Stimulated activated CD8-positive, alpha-beta memory T cell treated with anti-CD3 and anti-CD28 coated beads, Interleukin-4, amount 100 ng/mL, for 4 hours (primary cell): Measurements from ENCODE around the gene ZBTB33.

Experiments
- DNase-seq, 2 donors: peaks; one replicate each; pipeline ENCODE4 v3.0.0-alpha.2; 2020; ENCODE audit warnings: low read depth in 2 of 2, low spot score in 1 of 2

ZBTB33 gene

DNA sequence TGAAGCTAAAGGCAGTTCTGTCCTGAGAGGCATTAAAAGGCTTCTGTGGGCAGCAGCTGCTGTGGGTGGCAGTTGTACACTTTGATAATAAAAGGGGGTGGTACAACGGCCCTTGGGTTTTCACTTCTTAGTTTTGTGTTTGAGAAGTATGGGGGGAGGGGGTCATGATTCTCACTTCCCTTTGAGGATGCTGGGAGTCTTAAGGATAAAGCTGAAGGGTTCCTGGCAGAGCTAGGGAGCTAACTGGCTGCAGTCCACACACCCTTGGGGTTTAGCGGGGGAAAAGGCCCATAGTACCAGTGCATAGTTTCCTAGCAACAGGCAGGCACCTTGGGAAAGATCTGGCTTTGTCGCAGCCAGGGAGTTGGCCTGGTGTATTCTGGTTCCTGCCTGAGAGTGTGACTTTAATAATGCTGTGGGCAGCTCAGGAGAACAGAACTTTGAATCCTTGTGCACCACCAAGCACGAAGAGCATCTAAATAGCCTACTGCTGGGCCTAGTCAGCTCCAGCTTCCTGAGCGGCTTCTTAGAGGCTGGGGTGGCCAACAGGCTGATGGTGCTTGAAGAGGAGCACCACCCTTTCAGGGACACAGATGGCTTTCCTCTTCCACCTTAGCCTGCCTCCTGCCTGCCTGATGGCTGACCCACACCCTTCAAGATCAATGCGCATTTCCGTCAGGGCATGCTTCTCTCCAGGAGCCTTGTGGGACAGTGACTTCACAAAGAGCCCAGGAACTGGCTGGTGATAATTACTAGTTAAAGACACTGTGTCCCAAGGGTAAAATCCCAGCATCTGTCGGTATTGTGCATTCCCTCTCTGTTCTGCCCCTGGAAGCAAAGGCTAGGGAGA, 12.5 kb downstream of the ZBTB33 start:
- no peak for DNase-seq

- no peak for DNase-seq
These were observed 13.7 kb downstream of the ZBTB33 start for GRCh38 chrX:120264341-120264740.

- DNase-seq: no peak
These were observed 18.9 kb downstream of the ZBTB33 start for GRCh38 chrX:120269373-120270035.

DNA sequence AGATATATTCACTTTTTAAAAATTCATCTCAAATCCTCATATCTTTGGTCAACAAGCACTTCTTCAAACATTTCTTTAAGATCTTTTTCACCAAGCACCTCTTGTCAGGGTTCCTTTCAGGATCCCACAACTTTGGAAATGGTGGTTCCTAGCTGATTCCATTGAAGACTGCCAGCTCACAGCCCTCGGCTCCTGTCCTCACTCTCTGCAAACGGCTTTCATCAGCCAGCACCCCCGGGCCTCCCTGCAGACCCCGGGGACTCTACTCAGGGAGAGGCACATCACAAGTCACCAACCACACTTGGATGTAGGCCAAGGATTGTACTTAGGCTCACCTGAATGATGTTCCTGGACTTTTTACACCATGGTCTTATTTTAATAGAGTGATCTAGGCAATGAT, 20.0 kb downstream of the ZBTB33 start:
- DNase-seq: no peak

- DNase-seq: no peak
These were observed 20.6 kb downstream of the ZBTB33 start for GRCh38 chrX:120271218-120271617.

DNA sequence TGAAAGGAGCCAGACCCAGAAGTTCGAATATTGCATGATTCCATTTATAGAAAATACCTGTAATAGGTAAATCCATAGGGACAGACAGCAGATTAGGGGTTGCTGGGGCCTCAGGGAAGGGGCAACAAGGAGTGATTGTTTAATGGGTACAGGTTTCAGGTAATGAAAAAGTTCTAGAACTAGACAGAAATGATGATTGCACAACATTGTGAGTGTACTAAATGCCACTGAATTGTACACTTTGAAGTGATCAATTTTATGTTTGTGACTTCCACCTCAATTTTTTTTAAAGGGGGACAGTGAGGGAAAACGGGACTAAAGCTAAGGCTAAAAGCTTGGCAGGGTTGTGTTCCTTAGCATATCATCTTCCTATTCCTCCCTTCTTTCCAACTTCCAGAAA, 23.5 kb downstream of the ZBTB33 start:
- no peak for DNase-seq

- DNase-seq: no peak
These were observed 24.3 kb downstream of the ZBTB33 start for GRCh38 chrX:120274958-120275357.

- no peak for DNase-seq
These were observed 30.5 kb downstream of the ZBTB33 start for GRCh38 chrX:120281021-120281624.

- DNase-seq: no peak
These were observed 31.1 kb downstream of the ZBTB33 start for GRCh38 chrX:120281761-120282160.

DNA sequence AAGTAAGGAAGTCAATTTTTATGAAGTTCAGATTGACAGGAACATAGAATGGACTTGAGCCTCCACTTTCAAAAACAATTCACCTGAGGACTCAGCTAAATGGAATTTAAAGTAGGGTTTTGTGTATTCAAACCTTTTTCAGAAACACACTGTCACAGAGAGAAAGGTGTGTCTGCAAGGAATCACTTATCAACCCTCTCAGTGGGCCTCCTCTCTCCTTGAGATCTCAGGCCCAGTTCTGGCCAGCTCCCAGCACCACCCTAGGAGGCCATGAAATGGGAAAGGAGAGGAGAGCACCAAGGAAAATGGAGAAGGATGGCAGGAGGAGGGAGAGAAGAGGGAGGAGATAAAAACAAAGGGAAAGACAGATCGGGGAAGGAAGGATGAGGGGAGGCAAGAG, 32.1 kb downstream of the ZBTB33 start:
- no peak for DNase-seq

DNA sequence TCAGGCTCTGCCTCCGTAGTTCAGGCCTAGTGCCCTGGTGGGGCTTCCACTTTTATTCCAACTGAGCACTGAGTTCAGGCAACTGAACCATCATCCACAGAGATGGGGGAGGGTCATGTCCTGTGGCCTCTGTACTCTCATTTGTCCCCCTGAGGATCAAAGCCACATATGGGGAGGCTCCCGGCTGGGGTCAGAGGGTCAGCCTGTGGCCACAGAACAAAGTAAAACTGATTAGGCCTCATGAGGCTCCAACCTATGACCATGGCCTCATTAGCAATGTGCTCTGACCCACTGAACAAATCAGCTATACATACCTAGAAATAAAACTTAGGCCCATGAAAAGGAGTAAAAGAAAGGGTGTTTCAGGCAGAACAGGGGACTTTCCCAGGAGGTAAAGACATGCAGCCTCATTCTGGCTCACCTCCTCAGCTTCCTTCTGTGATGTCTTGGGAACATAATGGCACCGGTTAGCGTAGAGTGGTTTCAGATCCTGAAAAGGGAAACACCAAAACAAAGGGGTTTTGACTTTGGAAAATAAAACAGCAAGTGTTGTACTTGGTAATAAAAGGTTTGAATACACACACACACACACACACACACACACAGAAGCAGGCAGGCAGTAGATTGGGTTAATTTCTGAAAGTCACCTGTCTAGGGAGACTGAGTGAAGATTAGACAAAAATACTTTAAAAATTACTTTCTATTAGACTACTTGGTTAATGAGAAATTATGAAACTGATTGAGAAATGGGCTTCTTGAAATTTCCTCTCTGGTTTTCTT, 36.3 kb downstream of the ZBTB33 start:
- DNase-seq: no peak

- DNase-seq: no peak
These were observed 37.0 kb downstream of the ZBTB33 start for GRCh38 chrX:120287513-120288112.

GRCh38 chrX:120290107-120290506, 39.5 kb downstream of the ZBTB33 start:
- DNase-seq: no peak

DNA sequence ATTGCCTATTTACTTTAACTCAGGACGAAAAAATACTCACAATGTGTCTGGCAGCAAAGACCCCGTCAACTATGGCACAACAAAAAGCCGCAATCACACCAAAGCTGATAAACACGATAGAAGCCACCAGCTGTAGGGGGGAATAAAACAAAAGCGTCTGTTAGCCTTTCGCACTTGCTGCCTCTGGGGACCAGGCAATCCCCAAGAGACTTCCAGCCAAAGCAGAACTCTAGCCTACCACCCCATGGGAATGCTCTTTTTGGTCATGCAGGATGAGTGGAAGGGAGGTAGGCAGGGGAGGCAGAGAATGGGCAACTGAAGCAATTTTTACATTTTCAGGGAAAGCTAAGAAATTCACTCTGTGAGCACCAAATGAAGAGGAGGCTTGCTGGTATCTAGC, 40.6 kb downstream of the ZBTB33 start:
- no peak for DNase-seq

DNA sequence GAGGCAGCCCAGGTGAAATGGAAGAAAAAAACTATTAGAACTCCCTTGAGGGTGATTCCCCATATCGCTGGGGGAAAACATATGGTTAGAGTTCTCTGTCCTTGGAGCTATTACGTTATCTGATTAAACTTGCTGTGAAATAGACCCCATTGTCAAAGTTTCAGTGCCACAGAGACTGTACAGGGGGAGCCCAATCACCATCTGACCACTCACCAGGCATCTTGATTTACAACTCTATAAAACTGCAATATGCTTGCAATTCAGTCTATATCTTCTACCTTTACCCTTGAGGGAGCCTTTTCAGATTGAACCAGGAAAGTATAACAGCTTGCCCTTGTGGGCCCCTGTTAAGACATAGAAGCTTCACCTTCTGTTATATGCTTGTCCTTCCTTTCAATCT, 42.4 kb downstream of the ZBTB33 start:
- no peak for DNase-seq

DNA sequence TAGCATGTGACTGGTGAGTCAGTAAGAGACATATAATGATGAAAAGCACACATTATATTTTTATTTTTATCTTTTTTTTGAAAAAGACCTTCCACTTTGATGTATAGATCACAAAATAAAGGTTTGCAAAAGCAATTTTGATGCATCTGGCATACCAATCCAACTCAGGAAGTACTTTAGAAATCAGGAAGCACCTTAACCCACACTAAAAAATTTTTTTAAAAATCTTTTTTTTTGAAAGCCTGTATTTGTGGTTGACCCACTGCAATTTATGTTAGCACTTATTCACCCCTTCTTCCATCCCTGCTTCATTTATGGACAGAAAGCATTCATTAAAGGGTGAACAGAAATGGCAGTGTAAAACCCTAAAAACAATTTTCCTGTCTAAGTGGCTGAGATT, 44.0 kb downstream of the ZBTB33 start:
- DNase-seq: no peak

GRCh38 chrX:120297923-120298322, 47.3 kb downstream of the ZBTB33 start:
- DNase-seq: no peak

- DNase-seq: no peak
These were observed 49.3 kb downstream of the ZBTB33 start for GRCh38 chrX:120299928-120300327.

DNA sequence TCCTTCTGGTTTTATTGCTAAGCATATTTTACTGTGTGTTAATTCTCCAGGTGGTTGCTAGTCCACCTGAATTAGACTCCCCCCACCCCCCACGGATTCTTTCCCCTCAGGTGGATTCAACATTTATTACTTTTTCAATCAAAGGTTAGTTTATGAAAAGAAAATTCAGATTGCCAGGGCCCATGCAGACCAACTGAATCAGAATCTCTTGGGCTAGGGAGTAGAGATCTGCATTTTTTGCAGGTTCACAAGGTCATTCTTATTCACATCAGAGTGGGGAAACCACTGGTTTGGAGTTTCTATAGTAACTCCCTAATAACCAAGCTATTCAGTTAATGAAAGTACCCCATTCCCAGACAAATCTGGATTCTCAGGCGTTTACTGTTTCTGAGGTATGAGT, 50.9 kb downstream of the ZBTB33 start:
- DNase-seq: no peak

DNA sequence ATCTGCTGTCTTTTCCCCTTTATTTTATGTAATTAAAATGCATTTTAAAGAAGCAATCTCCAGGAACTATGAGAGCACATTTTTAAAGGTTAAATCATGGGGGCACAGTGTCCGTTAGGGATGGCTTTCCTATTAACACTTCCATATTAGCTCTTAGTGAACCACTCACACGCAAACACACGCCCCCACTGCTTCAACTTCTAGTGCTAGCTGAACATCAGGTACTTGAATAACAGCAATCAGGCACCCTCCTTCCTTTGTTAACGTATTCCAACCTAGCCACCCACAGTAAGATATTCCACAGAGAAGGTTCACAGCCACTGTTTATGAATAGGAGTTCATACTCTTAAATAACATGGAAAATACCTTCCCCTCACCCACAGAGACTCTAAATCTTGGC, 51.3 kb downstream of the ZBTB33 start:
- DNase-seq: no peak

DNA sequence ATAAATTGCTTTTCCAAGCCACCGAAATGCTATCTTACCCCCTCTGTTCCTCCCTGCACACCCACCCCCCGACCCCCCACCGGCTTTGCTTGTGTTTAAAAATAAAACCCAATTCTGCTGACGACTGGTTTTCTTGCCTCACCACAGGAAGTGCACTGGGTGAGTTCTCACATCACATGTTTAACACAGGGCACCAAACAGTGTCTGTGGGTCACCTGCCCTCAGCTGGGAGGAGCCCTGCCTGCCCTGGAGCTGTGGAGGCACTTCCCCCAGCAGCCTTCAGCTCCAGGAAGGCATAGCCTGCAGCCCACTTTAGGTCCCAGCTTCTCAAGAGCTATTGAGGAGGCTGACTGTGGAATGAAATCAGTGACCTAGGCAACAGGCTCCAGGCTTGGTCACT, 51.8 kb downstream of the ZBTB33 start:
- DNase-seq: peak in 1 of 2 donors; percentile 18
